ENCODE data around the gene NEK9. TPM values are rescaled to one million over a fixed set of nuclear protein-coding genes. Genes with fewer than 3 reads are reported as not detected.

NEK9 gene
- polyA plus RNA-seq, 2 donors, result 18.6 to 27.8 TPM

GRCh38 chr14:75095690-75096089, 31.2 kb downstream of the NEK9 start:
- Histone ChIP-seq H3K27ac (ENCODE audit: low read depth in 2 of 2, low read length in 1 of 2) (no peak overlapping the region), H3K4me1 (ENCODE audit: control insufficient read depth in 2 of 2, insufficient read depth in 2 of 2, low read length in 1 of 2) (no peaks in the 10 kb centered on the region), H3K4me3 (ENCODE audit: low read depth in 1 of 2, low read length in 2 of 2) (no peak overlapping the region), H3K36me3 (ENCODE audit: control insufficient read depth in 2 of 2, insufficient read depth in 2 of 2, low read length in 1 of 2) (peaks cover 5 to 8% of the 10 kb centered on the region in 2 donors), H3K9me3 (ENCODE audit: control insufficient read depth in 2 of 2, insufficient read depth in 1 of 2, low read depth in 1 of 2, low read length in 1 of 2) (no peaks in the 10 kb centered on the region), H3K27me3 (ENCODE audit: control insufficient read depth in 1 of 2, insufficient read depth in 2 of 2, low read length in 2 of 2) (no peaks in the 10 kb centered on the region)
- 89 to 97% methylated on average over 4 of the region's 4 CpGs for WGBS, 2 donors

- no peaks in the 10 kb centered on the region for H3K27me3 ChIP-seq (ENCODE audit: control insufficient read depth in 1 of 2, insufficient read depth in 2 of 2, low read length in 2 of 2)
- H3K4me1 ChIP-seq (ENCODE audit: control insufficient read depth in 2 of 2, insufficient read depth in 2 of 2, low read length in 1 of 2), result no peaks in the 10 kb centered on the region
- no peak overlapping the region for H3K27ac ChIP-seq (ENCODE audit: low read depth in 2 of 2, low read length in 1 of 2)
- no peak overlapping the region for H3K4me3 ChIP-seq (ENCODE audit: low read depth in 1 of 2, low read length in 2 of 2)
- peaks cover 5 to 8% of the 10 kb centered on the region in 2 donors for H3K36me3 ChIP-seq (ENCODE audit: control insufficient read depth in 2 of 2, insufficient read depth in 2 of 2, low read length in 1 of 2)
- H3K9me3 ChIP-seq (ENCODE audit: control insufficient read depth in 2 of 2, insufficient read depth in 1 of 2, low read depth in 1 of 2, low read length in 1 of 2), result no peaks in the 10 kb centered on the region
- WGBS, 2 donors, result 86 to 94% methylated on average over 3 of the region's 3 CpGs
These were observed 32.0 kb downstream of the NEK9 start for GRCh38 chr14:75094896-75095295.

DNA sequence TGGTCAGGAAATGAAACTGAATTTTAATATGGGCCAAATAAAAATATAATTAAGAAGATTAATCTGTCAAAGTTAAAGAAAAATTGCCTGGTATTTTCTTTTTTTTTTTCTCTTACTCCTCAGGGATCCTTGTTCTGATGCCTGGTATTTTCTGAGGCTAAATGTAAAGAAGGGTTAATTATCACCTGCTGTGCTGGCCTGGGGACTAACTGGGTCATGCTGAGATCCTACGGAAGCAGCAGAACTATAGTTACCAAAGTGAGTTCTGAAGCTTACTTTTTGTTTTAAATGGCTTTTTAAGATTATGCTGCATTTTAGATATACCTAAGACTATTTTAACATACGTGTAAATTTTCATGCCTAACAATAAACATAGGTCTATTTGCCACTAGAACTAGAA, 34.1 kb downstream of the NEK9 start:
- H3K4me1 ChIP-seq (ENCODE audit: control insufficient read depth in 2 of 2, insufficient read depth in 2 of 2, low read length in 1 of 2), result no peaks in the 10 kb centered on the region
- 87 to 92% methylated on average over 2 of the region's 2 CpGs for WGBS, 2 donors
- peaks cover 6 to 8% of the 10 kb centered on the region in 2 donors for H3K36me3 ChIP-seq (ENCODE audit: control insufficient read depth in 2 of 2, insufficient read depth in 2 of 2, low read length in 1 of 2)
- H3K27me3 ChIP-seq (ENCODE audit: control insufficient read depth in 1 of 2, insufficient read depth in 2 of 2, low read length in 2 of 2), result no peaks in the 10 kb centered on the region
- H3K9me3 ChIP-seq (ENCODE audit: control insufficient read depth in 2 of 2, insufficient read depth in 1 of 2, low read depth in 1 of 2, low read length in 1 of 2), result no peaks in the 10 kb centered on the region
- no peak overlapping the region for H3K27ac ChIP-seq (ENCODE audit: low read depth in 2 of 2, low read length in 1 of 2)
- no peak overlapping the region for H3K4me3 ChIP-seq (ENCODE audit: low read depth in 1 of 2, low read length in 2 of 2)

- Histone ChIP-seq H3K36me3 (ENCODE audit: control insufficient read depth in 2 of 2, insufficient read depth in 2 of 2, low read length in 1 of 2) (peaks cover 5% of the 10 kb centered on the region in 2 donors), H3K4me1 (ENCODE audit: control insufficient read depth in 2 of 2, insufficient read depth in 2 of 2, low read length in 1 of 2) (no peaks in the 10 kb centered on the region), H3K27me3 (ENCODE audit: control insufficient read depth in 1 of 2, insufficient read depth in 2 of 2, low read length in 2 of 2) (no peaks in the 10 kb centered on the region), H3K27ac (ENCODE audit: low read depth in 2 of 2, low read length in 1 of 2) (no peak overlapping the region), H3K9me3 (ENCODE audit: control insufficient read depth in 2 of 2, insufficient read depth in 1 of 2, low read depth in 1 of 2, low read length in 1 of 2) (no peaks in the 10 kb centered on the region), H3K4me3 (ENCODE audit: low read depth in 1 of 2, low read length in 2 of 2) (no peak overlapping the region)
- WGBS, 2 donors, result 90 to 92% methylated on average over 8 of the region's 8 CpGs
These were observed 35.6 kb downstream of the NEK9 start for GRCh38 chr14:75091251-75091650.

- Histone ChIP-seq H3K4me1 (ENCODE audit: control insufficient read depth in 2 of 2, insufficient read depth in 2 of 2, low read length in 1 of 2) (no peaks in the 10 kb centered on the region), H3K36me3 (ENCODE audit: control insufficient read depth in 2 of 2, insufficient read depth in 2 of 2, low read length in 1 of 2) (peaks cover 3 to 8% of the 10 kb centered on the region in 2 donors), H3K27ac (ENCODE audit: low read depth in 2 of 2, low read length in 1 of 2) (no peak overlapping the region), H3K27me3 (ENCODE audit: control insufficient read depth in 1 of 2, insufficient read depth in 2 of 2, low read length in 2 of 2) (no peaks in the 10 kb centered on the region), H3K9me3 (ENCODE audit: control insufficient read depth in 2 of 2, insufficient read depth in 1 of 2, low read depth in 1 of 2, low read length in 1 of 2) (no peaks in the 10 kb centered on the region), H3K4me3 (ENCODE audit: low read depth in 1 of 2, low read length in 2 of 2) (no peak overlapping the region)
- WGBS, 2 donors, result 89 to 91% methylated on average over 3 of the region's 3 CpGs
These were observed 36.5 kb downstream of the NEK9 start for GRCh38 chr14:75090353-75090752.

- 64 to 66% methylated on average over 7 of the region's 7 CpGs for WGBS, 2 donors
- Histone ChIP-seq H3K9me3 (ENCODE audit: control insufficient read depth in 2 of 2, insufficient read depth in 1 of 2, low read depth in 1 of 2, low read length in 1 of 2) (no peaks in the 10 kb centered on the region), H3K36me3 (ENCODE audit: control insufficient read depth in 2 of 2, insufficient read depth in 2 of 2, low read length in 1 of 2) (peaks cover 10 to 14% of the 10 kb centered on the region in 2 donors), H3K4me3 (ENCODE audit: low read depth in 1 of 2, low read length in 2 of 2) (no peak overlapping the region), H3K27ac (ENCODE audit: low read depth in 2 of 2, low read length in 1 of 2) (no peak overlapping the region), H3K27me3 (ENCODE audit: control insufficient read depth in 1 of 2, insufficient read depth in 2 of 2, low read length in 2 of 2) (no peaks in the 10 kb centered on the region), H3K4me1 (ENCODE audit: control insufficient read depth in 2 of 2, insufficient read depth in 2 of 2, low read length in 1 of 2) (no peaks in the 10 kb centered on the region)
These were observed 38.1 kb downstream of the NEK9 start for GRCh38 chr14:75088566-75089373.

DNA sequence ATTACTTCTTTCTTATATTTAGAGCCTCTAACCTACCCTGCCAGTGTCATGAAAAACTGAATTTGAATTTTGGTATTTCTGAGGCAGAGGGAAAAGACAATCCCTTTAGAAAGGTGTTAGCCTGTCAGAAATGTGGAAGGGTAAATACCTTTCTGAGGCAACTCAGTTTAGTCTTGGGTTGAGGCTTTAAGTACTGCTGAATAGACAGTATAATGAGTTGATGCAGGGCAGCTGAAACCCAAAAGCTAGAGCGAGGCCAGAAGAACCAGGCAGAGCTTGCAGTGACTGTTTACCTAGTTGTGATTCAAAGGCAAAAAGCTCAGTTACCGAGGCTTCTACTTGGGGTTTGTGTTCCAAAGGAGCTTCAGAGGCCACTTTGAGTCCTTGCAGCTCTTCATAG, 38.7 kb downstream of the NEK9 start:
- Histone ChIP-seq H3K36me3 (ENCODE audit: control insufficient read depth in 2 of 2, insufficient read depth in 2 of 2, low read length in 1 of 2) (peaks cover 10 to 15% of the 10 kb centered on the region in 2 donors), H3K27ac (ENCODE audit: low read depth in 2 of 2, low read length in 1 of 2) (no peak overlapping the region), H3K9me3 (ENCODE audit: control insufficient read depth in 2 of 2, insufficient read depth in 1 of 2, low read depth in 1 of 2, low read length in 1 of 2) (no peaks in the 10 kb centered on the region), H3K4me1 (ENCODE audit: control insufficient read depth in 2 of 2, insufficient read depth in 2 of 2, low read length in 1 of 2) (no peaks in the 10 kb centered on the region), H3K4me3 (ENCODE audit: low read depth in 1 of 2, low read length in 2 of 2) (no peak overlapping the region), H3K27me3 (ENCODE audit: control insufficient read depth in 1 of 2, insufficient read depth in 2 of 2, low read length in 2 of 2) (no peaks in the 10 kb centered on the region)
- 77 to 78% methylated on average over 2 of the region's 2 CpGs for WGBS, 2 donors

DNA sequence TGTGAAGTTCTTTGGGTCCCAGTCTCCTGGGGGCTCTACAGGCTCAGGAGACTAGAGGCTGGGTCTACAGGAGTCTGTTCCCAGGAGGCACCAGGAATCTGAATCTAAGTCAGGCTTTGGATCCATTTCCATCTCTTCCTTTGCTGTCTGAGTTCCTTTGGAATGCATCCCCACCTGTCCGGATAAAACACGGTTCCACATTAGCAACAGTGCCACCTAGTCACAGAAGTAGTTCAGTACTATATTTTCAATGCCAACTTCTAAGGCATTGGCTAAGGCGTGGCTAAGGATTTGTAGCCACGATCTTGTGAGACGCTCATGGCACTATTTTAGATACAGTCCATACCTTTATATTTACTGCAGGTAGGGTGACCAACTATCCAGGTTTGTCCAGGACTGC, 42.3 kb downstream of the NEK9 start:
- Histone ChIP-seq H3K4me1 (ENCODE audit: control insufficient read depth in 2 of 2, insufficient read depth in 2 of 2, low read length in 1 of 2) (no peaks in the 10 kb centered on the region), H3K9me3 (ENCODE audit: control insufficient read depth in 2 of 2, insufficient read depth in 1 of 2, low read depth in 1 of 2, low read length in 1 of 2) (no peaks in the 10 kb centered on the region), H3K4me3 (ENCODE audit: low read depth in 1 of 2, low read length in 2 of 2) (no peak overlapping the region), H3K27ac (ENCODE audit: low read depth in 2 of 2, low read length in 1 of 2) (no peak overlapping the region), H3K36me3 (ENCODE audit: control insufficient read depth in 2 of 2, insufficient read depth in 2 of 2, low read length in 1 of 2) (peaks cover 10 to 13% of the 10 kb centered on the region in 2 donors), H3K27me3 (ENCODE audit: control insufficient read depth in 1 of 2, insufficient read depth in 2 of 2, low read length in 2 of 2) (no peaks in the 10 kb centered on the region)
- WGBS, 2 donors, result 39 to 40% methylated on average over 5 of the region's 5 CpGs

- H3K27me3 ChIP-seq (ENCODE audit: control insufficient read depth in 1 of 2, insufficient read depth in 2 of 2, low read length in 2 of 2), result no peaks in the 10 kb centered on the region
- H3K27ac ChIP-seq (ENCODE audit: low read depth in 2 of 2, low read length in 1 of 2), result no peak overlapping the region
- no peaks in the 10 kb centered on the region for H3K9me3 ChIP-seq (ENCODE audit: control insufficient read depth in 2 of 2, insufficient read depth in 1 of 2, low read depth in 1 of 2, low read length in 1 of 2)
- no peak overlapping the region for H3K4me3 ChIP-seq (ENCODE audit: low read depth in 1 of 2, low read length in 2 of 2)
- peaks cover 9 to 13% of the 10 kb centered on the region in 2 donors for H3K36me3 ChIP-seq (ENCODE audit: control insufficient read depth in 2 of 2, insufficient read depth in 2 of 2, low read length in 1 of 2)
- H3K4me1 ChIP-seq (ENCODE audit: control insufficient read depth in 2 of 2, insufficient read depth in 2 of 2, low read length in 1 of 2), result no peaks in the 10 kb centered on the region
- 52 to 83% methylated on average over 1 of the region's 1 CpG for WGBS, 2 donors
These were observed 43.6 kb downstream of the NEK9 start for GRCh38 chr14:75083271-75083670.

DNA sequence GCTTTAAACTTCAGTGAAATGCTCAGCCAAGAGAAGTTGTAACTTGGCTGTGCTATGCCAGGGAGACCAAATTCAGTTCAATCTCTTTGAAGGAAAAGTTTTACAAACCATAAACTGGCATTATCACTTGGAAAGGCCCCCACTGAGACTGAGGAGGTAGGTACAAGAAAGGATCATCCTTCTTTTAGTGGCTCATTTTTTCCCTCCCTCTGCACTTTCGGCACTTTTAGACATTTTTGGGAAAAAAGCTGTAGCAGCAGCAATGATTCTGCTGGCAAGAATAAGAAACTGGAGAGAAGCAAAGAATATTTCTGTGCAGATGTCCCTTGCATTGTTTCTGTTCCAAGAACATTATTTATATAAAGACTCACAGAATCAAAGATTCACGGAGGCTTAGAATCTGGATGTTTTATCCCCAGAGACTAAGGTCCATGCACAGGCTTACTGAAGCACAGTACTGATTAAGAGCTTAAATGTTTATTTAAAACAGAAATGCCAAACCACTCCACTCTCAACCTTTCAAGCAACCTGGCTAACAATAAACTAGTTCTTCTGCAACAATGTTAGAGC, 45.1 kb downstream of the NEK9 start:
- no peak overlapping the region for H3K4me3 ChIP-seq (ENCODE audit: low read depth in 1 of 2, low read length in 2 of 2)
- H3K4me1 ChIP-seq (ENCODE audit: control insufficient read depth in 2 of 2, insufficient read depth in 2 of 2, low read length in 1 of 2), result no peaks in the 10 kb centered on the region
- no peaks in the 10 kb centered on the region for H3K27me3 ChIP-seq (ENCODE audit: control insufficient read depth in 1 of 2, insufficient read depth in 2 of 2, low read length in 2 of 2)
- peaks cover 6 to 10% of the 10 kb centered on the region in 2 donors for H3K36me3 ChIP-seq (ENCODE audit: control insufficient read depth in 2 of 2, insufficient read depth in 2 of 2, low read length in 1 of 2)
- WGBS, 2 donors, result 56 to 66% methylated on average over 2 of the region's 2 CpGs
- no peak overlapping the region for H3K27ac ChIP-seq (ENCODE audit: low read depth in 2 of 2, low read length in 1 of 2)
- no peaks in the 10 kb centered on the region for H3K9me3 ChIP-seq (ENCODE audit: control insufficient read depth in 2 of 2, insufficient read depth in 1 of 2, low read depth in 1 of 2, low read length in 1 of 2)
